ENCODE data around the gene NKD1. TPM values are rescaled to one million over a fixed set of nuclear protein-coding genes. Genes with fewer than 3 reads are reported as not detected.

NKD1 gene
- total and polyA plus RNA-seq, 2 donors (not counting 1 experiment from before 2014, with no cell fraction given): 0.16 to 1.9 TPM

GRCh38 chr16:50666658-50667496, 118.7 kb downstream of the NKD1 start:
- 46% methylated on average over 6 of the region's 9 CpGs for WGBS (ENCODE audit: insufficient coverage)
- Histone ChIP-seq H3K9ac (ENCODE audit: low read length) (peak overlapping the region; percentile 36), H4K20me1 (ENCODE audit: control insufficient read depth, insufficient read depth, low read length, poor library complexity, severe bottlenecking) (no peaks in the 10 kb centered on the region), H3K36me3 (replicated peaks in 1 of 2; ENCODE audit: control extremely low read depth in 1 of 2, control insufficient read depth in 1 of 2, extremely low read depth in 1 of 2, insufficient read depth in 2 of 2, low read length in 1 of 2) (peaks cover 0 to 17% of the 10 kb centered on the region in 2 experiments), H2AFZ (ENCODE audit: insufficient read depth, low read depth, low read length, poor library complexity, severe bottlenecking) (peak overlapping the region; percentile 64), H3K79me2 (ENCODE audit: control insufficient read depth, insufficient read depth, low read length) (peaks cover under 1% of the 10 kb centered on the region), H3K4me2 (replicated peaks; ENCODE audit: low read depth, low read length, poor library complexity, severe bottlenecking) (peak overlapping the region; percentile 76), H3K4me3 (ENCODE audit: control extremely low read depth in 1 of 5, extremely low read depth in 1 of 5, insufficient read depth in 1 of 5, low read depth in 2 of 5, low read length in 4 of 5) (peak overlapping the region in 3 of 5 experiments; percentile 30 to 36 (median 36)), H3K9me3 (ENCODE audit: control extremely low read depth in 1 of 3, control insufficient read depth in 2 of 3, insufficient read depth in 1 of 3, low read length in 2 of 3) (peaks cover 0 to 16% (median 4%) of the 10 kb centered on the region in 3 donors), H3K27ac (ENCODE audit: low read length in 2 of 2) (peak overlapping the region in 1 of 2 donors; percentile 37), H3K27me3 (replicated peaks in 1 of 4; ENCODE audit: control extremely low read depth in 1 of 4, control insufficient read depth in 3 of 4, insufficient read depth in 4 of 4, low read length in 3 of 4) (no peaks in the 10 kb centered on the region), H3K4me1 (ENCODE audit: control insufficient read depth in 2 of 2, insufficient read depth in 2 of 2, low read length in 2 of 2) (peaks cover 10 to 21% of the 10 kb centered on the region in 2 donors)
- Mint-ChIP-seq H3K9me3 (ENCODE audit: insufficient read depth) (no peaks in the 10 kb centered on the region), H3K4me3 (peak overlapping the region; percentile 61), H3K27me3 (no peaks in the 10 kb centered on the region), H3K4me1 (peaks cover 25% of the 10 kb centered on the region), H3K27ac (peak overlapping the region; percentile 71)
- intact Hi-C loops (cut with micrococcal nuclease): loop anchor here (2.0 to 5.0 kb wide), 3 partner anchors 14 to 640 kb away; partner anchors contain the start of genes BRD7, CNEP1R1 and SNX20
- ATAC-seq (ENCODE audit: low read depth): peak; percentile 67
- POLR2A ChIA-PET: interaction anchor here (1.0 to 2.3 kb wide), 3 partner anchors 14 to 392 kb away, joined by 4 to 5 read pairs (median 5); partner anchors contain the start of gene SNX20
- TF ChIP-seq, protein P1, sequence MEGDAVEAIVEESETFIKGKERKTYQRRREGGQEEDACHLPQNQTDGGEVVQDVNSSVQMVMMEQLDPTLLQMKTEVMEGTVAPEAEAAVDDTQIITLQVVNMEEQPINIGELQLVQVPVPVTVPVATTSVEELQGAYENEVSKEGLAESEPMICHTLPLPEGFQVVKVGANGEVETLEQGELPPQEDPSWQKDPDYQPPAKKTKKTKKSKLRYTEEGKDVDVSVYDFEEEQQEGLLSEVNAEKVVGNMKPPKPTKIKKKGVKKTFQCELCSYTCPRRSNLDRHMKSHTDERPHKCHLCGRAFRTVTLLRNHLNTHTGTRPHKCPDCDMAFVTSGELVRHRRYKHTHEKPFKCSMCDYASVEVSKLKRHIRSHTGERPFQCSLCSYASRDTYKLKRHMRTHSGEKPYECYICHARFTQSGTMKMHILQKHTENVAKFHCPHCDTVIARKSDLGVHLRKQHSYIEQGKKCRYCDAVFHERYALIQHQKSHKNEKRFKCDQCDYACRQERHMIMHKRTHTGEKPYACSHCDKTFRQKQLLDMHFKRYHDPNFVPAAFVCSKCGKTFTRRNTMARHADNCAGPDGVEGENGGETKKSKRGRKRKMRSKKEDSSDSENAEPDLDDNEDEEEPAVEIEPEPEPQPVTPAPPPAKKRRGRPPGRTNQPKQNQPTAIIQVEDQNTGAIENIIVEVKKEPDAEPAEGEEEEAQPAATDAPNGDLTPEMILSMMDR (IDR thresholded peaks at IDR 0.05): no peak
- TF ChIP-seq EZH2 (IDR thresholded peaks at IDR 0.05; ENCODE audit: borderline replicate concordance, insufficient read depth, low read depth, low read length, poor library complexity, severe bottlenecking): no peak
- CTCF ChIA-PET: interaction anchor here (0.5 to 9.5 kb wide), 24 partner anchors 10 to 642 kb away, joined by 3 to 154 read pairs (median 12); partner anchors contain the start of genes BRD7, CNEP1R1, CYLD and NKD1
- DNase-seq: peak; percentile 56
